NCI-H446 treated with DMSO at 0.1 percent for 48 hours (cell line): ENCODE data around the gene KCNJ11.
"Not testable (repeated sequence)": the region's sequence is repeated elsewhere in the genome, so short reads cannot be mapped to it uniquely, and the experiment has no call there.

Experiments used
- DNase-seq: peaks from one replicate; lab custom pipeline; 2025; lab: John Stamatoyannopoulos, UW

KCNJ11 gene

GRCh38 chr11:17388609-17389210, at the start of gene KCNJ11:
KCNJ11 (minus strand) TSS chr11:17388659; CDS start chr11:17388091, 568 bp downstream.
- DNase-seq, result no peak

DNA sequence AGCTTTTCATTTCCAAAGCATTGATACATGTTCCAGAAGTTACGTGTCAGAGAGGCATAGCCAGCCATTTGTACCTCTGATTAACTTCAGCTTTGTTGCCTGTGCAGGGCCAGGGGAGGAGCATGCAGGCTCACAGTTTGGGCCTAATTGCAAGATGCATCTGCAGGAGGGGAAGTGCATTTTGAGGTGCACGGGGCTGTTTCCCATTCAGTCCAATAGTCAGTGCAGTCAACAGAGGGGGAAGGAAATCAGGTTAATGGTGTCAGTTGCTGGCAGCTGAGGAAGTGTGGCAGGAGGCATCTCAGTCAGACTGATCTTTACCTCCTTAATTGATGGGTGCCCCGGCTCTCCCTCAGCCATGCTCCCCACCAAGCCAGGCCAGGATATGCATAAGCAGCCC, 48.9 kb upstream of the KCNJ11 start:
- DNase-seq, result no peak

- DNase-seq, result no peak
Measured at GRCh38 chr11:17434108-17434507, 45.6 kb upstream of the KCNJ11 start.

DNA sequence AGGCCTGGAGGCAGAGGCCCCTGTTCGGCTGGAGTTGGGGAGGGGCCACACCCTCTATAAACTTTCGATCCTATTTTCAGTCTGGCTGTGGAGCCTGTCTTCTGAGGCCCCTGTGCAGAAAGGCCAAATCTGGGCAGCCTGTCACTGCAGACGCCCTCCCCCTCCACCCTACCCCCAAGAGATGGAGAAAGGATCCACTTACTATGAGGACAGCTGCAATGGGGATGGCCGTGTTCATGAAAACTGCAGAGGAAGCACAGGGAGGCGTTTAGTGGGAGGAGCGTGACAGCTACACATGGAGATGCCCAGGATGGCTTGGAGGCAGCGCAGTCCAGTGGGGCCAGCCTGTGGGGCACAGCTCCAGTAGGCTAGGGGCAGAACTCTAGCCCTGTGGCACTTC, 43.5 kb upstream of the KCNJ11 start:
- no peak for DNase-seq

DNA sequence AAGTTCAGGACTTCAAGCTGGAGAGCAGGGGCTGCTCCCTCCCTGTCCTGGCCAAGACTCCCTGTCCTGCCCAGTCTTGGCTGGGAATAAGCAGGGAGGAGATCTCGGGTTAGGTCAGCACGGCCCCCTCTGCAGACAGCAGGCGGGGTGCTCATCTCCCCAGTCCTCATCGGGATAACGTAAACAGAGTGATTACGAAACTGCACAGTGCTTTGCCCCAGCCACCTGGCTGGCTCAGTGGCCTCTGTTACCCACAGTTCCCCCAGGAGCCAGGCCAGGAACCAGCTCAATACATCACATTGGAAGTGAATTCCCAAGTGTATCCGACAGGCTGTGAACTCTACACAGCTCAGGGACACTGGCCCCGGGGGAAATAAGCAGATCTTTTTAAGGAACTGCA, 42.7 kb upstream of the KCNJ11 start:
- DNase-seq, result no peak

- no peak for DNase-seq
Measured at GRCh38 chr11:17430616-17431015, 42.2 kb upstream of the KCNJ11 start.

- DNase-seq, result no peak
Measured at GRCh38 chr11:17428925-17429324, 40.5 kb upstream of the KCNJ11 start.

GRCh38 chr11:17428261-17428660, 39.8 kb upstream of the KCNJ11 start:
- no peak for DNase-seq

DNA sequence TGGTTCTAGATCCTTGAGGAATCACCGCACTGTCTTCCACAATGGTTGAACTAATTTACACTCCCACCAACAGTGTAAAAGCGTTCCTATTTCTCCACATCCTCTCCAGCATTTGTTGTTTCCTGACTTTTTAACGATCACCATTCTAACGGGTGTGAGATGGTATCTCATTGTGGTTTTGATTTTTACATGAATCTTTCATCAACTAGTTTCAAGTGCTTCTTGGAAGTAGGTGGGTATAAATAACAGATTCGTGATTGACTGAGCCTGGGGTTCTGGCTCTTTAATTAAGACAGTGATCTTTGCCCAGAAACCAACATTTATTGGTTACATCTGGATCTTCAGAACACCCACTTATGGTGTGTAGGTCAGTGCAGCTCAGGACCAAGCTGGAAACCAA, 37.8 kb upstream of the KCNJ11 start:
- not testable (repeated sequence) for DNase-seq

- DNase-seq, result no peak
Measured at GRCh38 chr11:17423533-17424310, 35.3 kb upstream of the KCNJ11 start.

- DNase-seq, result no peak
Measured at GRCh38 chr11:17421781-17422180, 33.3 kb upstream of the KCNJ11 start.

DNA sequence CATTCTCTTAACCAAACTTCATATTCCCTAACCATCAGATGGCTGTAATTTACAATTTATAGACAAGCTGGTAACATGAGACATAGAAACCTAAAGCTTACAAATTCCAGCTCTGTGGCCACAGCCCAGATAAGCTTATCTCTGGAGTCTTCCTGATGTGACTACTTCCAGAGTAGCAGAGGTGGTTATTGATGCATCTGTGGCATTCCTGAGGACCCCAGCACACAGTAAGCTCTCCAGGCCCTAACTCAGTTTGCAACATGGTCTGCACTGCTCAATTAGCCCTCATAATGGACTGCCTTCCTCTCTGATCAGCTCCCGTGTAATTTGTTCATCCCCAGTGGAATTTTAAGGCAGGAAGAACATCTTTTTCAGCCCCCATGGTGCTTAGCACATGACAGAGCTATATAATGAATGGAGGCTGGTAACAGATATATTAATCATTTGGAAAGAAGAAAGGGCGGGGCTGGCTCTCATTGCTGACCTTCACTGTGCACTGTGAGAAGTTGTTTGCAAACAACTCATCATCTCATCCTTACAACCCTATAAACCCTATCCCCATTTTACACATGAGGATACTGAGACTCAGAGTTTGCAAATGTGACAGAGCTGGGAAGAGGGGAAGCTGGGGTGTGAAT, 30.1 kb upstream of the KCNJ11 start:
- DNase-seq, result no peak

- no peak for DNase-seq
Measured at GRCh38 chr11:17416492-17416891, 28.0 kb upstream of the KCNJ11 start.

- DNase-seq, result no peak
Measured at GRCh38 chr11:17415523-17416104, 27.2 kb upstream of the KCNJ11 start.

GRCh38 chr11:17414992-17415391, 26.5 kb upstream of the KCNJ11 start:
- DNase-seq, result no peak

DNA sequence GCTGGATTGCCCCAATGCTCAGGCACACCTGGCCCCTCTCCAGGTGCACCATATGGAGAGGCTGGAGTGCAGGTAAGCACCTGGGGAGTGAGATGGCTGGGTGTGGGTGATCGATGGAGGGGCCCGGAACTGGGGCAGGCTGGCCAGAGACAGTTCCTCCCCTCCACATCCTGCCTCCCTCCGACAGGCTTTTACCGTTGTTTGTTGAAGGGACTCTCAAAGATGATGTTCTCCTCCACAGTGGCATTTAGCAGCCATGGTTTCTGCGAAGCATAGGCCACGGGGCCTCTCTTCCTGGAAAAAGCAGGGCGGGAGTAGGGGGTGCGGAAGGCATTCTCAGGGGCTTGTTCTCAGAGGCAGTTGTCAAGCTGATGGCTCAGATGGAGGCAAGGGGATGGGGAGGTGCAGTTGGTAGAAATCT, 25.9 kb upstream of the KCNJ11 start:
- DNase-seq, result no peak

DNA sequence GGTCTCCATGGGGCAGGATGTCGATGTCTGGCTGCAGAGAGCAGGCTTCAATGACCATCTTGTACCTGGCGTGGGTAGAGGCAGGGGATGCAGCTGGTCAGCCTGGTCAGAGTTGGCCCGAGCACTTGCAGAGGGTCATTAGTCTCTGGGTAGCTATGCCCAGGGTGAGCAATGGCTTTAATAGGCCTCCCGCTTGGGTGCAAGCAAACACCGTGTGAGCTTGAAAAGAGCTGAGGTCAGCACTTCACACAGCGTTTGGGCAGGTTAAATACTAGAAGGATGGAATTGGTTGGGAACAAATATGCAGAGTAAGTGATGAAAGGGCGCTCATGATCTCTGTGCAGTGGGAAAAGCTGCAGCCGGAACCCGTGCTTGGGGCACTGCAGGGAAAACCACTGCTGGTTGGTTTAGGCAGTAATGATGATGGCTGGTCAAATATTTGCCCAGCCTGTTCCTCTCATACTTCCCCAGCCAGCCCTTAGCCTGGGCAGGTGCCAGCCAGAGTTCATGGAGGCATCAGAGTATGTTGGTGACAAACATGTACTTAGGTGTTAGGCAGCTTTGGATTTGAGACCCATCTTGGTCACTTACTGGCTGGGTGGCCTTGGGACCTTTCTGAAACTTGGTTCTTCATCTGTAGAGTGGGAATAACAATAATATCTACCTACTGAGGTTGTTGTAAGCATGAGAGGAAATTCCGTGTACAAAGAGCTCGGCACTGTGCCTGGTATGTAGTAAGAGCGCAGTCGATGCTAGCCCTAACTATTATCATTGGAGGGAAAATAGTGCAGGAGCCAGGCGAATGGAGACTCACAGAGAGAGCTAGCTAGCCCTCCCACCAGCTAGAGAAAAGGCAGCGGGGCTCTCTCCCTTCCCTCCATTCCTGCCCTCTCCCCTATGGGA, 25.2 kb upstream of the KCNJ11 start:
- DNase-seq, result no peak

DNA sequence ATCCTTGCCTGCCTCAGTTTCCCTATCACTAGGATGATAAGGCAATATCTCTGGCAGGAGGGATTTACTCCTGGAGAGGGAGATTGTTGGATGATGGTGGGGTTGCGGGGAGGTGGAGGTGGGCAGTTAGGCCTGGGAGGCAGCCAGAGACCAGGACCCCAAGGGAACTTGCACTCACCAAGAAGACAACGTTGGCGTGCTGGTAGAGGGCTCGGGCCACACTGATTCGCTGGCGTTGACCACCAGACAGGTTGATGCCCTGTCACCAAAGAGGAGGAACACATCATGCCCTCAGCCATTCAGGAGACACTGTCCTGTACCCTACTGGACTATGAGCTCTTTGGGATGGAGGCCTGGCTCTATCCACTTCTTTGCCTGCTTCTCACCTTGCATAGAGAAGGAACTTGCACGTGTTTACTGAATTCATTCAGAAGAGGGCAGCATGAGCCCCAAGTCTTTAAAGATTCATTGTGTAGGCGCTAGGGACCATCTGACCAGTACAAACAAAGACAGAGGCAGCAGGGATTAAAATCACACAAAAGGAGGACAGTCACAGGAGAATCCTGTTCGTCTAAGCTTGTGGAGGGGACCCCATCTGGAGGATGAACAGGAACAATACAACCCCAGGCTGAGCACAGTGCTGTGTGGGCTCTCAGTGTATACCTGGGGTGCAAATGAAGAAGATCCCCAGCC, 24.2 kb upstream of the KCNJ11 start:
- DNase-seq, result no peak

DNA sequence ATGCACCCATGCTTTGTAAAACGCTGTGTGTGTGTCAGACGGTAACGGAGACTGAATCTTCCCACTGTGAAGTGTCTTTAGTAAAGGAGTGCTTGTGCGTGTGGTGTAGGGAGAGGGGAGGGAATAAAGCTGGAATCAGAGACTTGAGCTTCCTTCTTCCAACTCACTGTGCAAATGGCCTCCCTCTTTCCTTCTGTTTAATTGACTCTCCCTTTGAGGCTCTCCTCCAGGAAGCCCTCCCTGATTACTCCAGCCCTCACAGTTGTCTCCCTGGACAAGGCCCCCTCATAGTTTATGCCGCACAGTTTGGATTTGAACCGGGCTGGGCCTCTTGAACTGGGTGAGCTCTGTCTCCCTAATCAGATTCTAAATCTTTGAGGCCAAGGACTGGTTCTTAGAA, 23.0 kb upstream of the KCNJ11 start:
- DNase-seq, result no peak

GRCh38 chr11:17410606-17411379, 22.3 kb upstream of the KCNJ11 start:
- DNase-seq, result no peak
